ENCODE measurements around the gene SPINK2.

The SPINK2 gene

DNA sequence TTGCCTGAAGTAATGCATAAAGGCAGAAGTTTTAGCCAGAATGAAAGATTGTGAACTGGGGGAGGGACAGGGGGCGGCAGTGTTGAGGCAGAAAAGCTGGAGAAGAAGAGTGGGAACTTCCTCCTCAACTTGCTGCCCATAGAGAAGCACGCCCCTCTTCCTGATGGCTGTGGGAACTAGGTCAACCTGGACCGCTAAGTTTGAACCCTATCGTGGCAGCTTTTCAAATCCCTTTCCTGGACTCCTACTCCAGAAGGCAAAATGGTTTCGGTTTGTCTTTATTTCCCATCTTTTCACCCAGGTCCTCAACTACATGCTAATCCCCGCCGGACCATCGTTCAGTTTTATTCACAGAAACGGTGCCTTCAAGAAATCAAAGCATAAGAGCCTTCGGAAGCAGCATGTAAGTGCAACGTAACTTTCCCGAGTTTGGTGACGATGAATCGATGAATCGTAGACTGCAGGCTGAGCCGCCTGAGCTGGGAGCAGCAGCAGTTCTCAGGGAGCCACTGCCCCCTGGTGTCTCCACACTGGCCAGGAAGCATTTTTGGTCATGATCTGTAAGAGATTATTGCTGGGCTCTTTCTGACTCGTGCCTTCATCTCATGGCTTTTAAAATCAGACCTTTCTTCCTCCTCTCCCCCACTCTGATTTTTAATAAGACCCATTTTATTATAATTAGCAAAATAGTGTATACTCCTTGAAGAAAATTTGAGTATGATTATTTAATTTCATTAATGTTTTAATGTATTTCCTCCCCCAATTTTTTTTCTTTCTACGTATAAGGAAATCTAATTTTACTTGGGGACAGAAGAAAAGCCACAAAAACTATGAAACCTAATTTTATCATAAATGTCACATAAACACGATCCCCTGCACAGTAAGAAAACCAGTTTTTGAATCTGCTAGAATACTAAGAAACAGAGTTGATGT lies 21.4 kb downstream of the SPINK2 start:
- in situ Hi-C loops (cut with MboI; ENCODE audit: low sequenced_read_pairs): no loop called here

DNA sequence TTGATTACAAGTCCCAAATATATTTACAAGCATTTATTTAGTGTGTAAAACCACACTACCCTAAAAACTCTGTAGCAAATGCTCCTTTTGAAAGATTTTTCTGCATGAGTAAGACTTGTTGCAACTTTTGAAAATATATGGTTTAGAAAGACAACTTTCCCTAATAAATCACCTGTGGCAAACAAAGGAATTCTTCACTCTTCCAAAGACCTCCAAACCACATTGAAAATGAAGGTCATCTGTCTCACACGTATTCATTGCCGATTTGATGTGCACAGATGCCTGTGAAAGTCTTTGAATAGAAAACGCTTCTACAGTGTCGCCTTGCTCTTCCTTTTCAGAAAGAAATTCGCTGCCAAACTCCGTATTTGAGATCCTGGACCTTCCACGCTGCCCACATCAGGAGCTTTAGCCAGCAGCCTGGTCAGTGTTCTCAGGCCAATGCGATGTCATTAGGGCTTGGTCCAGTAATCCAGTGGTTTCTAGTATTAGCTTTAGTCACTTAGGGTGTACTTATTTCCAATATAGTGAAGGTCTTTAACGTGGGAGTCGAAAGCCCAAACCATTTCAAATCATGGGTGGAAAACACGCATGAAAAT lies 22.2 kb downstream of the SPINK2 start:
- in situ Hi-C loops (cut with MboI; ENCODE audit: low sequenced_read_pairs): no loop called here

GRCh38 chr4:56796211-56796610 lies 25.3 kb downstream of the SPINK2 start:
- in situ Hi-C loops (cut with MboI; ENCODE audit: low sequenced_read_pairs): no loop called here

DNA sequence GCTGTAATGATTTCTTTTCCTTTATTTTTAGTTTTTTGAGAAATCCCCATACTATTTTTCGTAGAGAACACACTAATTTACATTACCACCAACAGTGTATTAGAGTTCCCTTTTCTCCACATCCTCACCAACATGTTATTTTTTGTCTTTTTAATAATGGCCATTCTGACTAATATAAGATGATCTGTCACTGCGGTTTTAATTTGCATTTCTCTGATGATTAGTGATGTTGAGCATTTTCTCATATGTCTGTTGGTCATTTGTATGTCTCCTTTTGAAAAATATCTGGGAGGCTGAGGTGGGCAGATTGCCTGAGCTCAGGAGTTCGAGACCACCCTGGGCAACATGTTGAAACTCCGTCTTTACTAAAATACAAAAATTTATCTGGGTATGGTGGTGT lies 30.2 kb downstream of the SPINK2 start:
- in situ Hi-C loops (cut with MboI; ENCODE audit: low sequenced_read_pairs): no loop called here

DNA sequence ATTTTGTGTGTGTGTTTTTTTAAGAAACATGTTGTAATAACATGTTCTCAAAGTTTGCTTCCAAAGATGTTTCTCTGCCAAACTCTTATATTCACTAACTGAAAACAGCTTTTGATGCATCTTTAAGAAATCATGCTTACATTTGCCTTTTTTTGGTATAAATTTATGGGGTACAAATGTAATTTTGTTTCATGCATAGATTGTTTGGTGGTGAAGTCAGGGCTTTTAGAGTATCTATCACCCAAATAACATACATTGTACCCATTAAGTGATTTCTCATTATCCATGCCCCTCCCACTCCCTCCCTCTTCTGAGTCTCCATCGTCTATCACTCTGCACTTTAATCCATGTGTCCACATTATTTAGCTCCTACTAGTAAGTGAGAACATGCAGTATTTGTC lies 30.8 kb downstream of the SPINK2 start:
- in situ Hi-C loops (cut with MboI; ENCODE audit: low sequenced_read_pairs): no loop called here

- in situ Hi-C loops (cut with MboI; ENCODE audit: low sequenced_read_pairs): no loop called here
Measured at GRCh38 chr4:56788081-56788480, 33.4 kb downstream of the SPINK2 start.

DNA sequence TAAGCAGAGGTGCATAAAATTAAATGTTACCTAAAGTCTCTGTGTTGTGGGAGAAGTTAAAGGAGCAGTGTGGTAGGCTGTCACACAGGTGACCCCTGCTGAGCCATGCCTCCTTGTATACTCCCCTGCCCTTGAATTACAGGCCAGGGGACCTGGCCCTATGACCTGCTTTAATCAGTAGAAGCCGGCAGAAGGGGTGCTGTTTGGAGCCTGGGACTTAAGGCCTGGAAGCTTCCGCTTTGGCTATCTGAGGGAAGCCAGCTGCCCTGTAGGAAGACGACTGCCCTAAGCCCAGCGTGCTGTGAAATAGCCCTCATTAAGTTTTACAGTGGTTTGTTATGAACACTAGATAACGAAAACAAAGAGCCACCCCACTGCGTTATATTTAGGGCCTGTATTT lies 34.1 kb downstream of the SPINK2 start:
- in situ Hi-C loops (cut with MboI; ENCODE audit: low sequenced_read_pairs): no loop called here

GRCh38 chr4:56786955-56787354 lies 34.5 kb downstream of the SPINK2 start:
- in situ Hi-C loops (cut with MboI; ENCODE audit: low sequenced_read_pairs): no loop called here

DNA sequence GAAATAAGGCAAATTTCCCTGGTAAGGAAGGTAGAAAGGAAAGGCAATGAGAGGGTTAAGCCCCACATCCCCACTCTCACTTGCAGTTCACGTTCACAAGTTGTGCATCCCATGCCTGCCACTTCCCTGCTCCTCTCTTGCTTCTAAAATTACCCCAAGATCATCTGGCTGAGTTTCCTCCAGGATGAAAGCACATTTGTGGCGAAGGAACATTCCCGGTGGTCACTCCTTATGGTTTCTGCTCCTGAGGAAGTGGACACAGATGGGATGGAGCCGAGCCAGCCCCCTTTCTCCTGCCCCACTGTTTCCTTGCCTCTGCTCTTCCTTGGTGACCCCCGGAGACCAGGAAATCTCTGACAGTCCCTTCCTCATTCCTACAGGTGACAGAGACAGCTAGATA lies 37.5 kb downstream of the SPINK2 start:
- in situ Hi-C loops (cut with MboI; ENCODE audit: low sequenced_read_pairs): no loop called here

GRCh38 chr4:56782019-56782418 lies 39.5 kb downstream of the SPINK2 start:
- in situ Hi-C loops (cut with MboI; ENCODE audit: low sequenced_read_pairs): no loop called here

- in situ Hi-C loops (cut with MboI; ENCODE audit: low sequenced_read_pairs): no loop called here
Measured at GRCh38 chr4:56773346-56773745, 48.2 kb downstream of the SPINK2 start.

DNA sequence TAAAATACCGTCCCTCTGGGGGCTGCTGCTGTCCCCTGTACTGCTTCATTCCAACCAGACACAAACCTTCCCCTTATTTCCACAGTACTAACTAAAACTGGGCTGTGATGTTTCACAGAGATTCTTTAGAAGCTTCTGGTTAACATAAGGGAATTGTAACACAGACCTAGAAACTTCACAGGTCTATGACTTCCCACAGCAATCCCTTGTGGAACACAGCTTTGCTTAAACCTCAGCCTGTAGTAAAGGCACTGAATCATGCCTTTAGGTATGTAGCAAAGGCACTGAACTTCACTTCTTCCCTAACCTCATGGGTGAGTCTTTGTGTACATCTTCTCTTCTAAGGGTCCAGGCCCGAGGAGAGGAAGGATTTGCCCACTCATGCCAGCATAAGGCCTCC lies 49.4 kb downstream of the SPINK2 start:
- in situ Hi-C loops (cut with MboI; ENCODE audit: low sequenced_read_pairs): no loop called here

- in situ Hi-C loops (cut with MboI; ENCODE audit: low sequenced_read_pairs): no loop called here
Measured at GRCh38 chr4:56768763-56769162, 52.7 kb downstream of the SPINK2 start.

GRCh38 chr4:56768316-56768715 lies 53.2 kb downstream of the SPINK2 start:
- in situ Hi-C loops (cut with MboI; ENCODE audit: low sequenced_read_pairs): no loop called here

DNA sequence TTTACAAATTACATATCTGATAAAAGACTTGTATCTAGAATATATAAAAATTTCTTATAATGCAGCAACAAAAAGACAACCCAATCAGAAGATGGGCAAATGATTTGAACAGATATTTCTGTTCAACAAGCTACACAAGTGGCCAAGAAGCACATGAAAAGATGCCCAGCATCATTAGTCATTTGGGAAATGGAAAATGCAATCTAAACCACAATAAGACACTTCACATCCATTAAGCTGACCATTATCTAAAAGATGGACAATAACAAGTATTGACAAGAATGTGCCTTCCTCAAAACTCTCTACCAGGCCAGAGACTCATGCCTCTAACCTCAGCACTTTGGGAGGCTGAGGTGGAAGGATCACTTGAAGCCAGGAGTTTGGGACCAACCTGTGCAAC lies 53.9 kb downstream of the SPINK2 start:
- in situ Hi-C loops (cut with MboI; ENCODE audit: low sequenced_read_pairs): no loop called here

- in situ Hi-C loops (cut with MboI; ENCODE audit: low sequenced_read_pairs): no loop called here
Measured at GRCh38 chr4:56764775-56765174, 56.7 kb downstream of the SPINK2 start.

DNA sequence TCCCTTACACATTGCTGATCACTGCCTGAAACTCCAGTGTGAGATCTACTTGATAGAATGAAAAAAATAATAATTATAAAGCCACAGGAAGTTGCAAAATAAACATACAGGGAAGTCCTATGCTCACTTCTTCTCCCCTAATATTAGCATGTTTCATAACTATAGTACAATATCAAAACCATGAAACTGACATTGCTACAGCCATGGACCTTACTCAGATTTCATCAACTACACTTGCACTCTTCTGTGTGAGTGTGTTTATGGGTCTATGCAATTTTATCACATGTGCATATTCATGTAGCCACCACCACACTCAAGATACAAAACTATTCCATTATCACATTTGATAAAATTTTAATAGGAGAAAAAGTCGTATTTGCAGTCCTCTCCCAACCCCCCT lies 57.3 kb downstream of the SPINK2 start:
- in situ Hi-C loops (cut with MboI; ENCODE audit: low sequenced_read_pairs): no loop called here

GRCh38 chr4:56762484-56763250 lies 58.8 kb downstream of the SPINK2 start:
- in situ Hi-C loops (cut with MboI; ENCODE audit: low sequenced_read_pairs): no loop called here

DNA sequence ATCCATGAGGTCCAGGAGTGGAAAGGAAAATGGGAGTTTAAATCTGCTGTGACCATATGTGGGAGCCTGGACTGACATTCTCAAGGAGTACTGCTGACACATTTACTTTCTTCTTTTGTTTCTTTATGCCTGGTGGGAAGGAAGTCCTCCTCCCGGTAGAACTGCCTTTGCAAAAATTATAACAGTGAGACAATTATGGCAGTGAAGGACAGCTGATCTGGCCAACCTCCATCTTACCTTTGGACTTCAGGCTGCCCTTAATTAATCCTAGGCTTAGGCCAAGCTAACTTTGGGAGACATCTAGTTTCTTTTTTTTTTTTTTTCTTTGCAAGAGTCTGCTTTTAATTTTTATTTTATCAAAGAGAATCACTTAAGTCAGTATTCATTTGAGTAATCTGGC lies 61.3 kb downstream of the SPINK2 start:
- in situ Hi-C loops (cut with MboI; ENCODE audit: low sequenced_read_pairs): no loop called here

Data from HL-60/S4 treated with retinoic acid at 250 ng/mL for 4 days and 3 days (cell line).